GM23338 (cell line): Measurements from ENCODE around the gene TCEAL3. TPM values are rescaled to one million over a fixed set of nuclear protein-coding genes. Genes with fewer than 3 reads are reported as not detected.

Source experiments
- ATAC-seq: fragments of 200-7000 bp; cut with Tn5 transposase; 3 replicates; pipeline ENCODE4 v1.9.1; 2020
- DNase-seq: peaks from one replicate; pipeline ENCODE4 v3.0.0-alpha.2; 2015; ENCODE audit warnings: low spot score
- H2AFZ ChIP-seq: fragments of 200-600 bp; sonication (generic); 2 replicates; pipeline ENCODE4 v1.8.0; 2016; ENCODE audit warnings: antibody characterized with exemption, mild to moderate bottlenecking, moderate library complexity
- H3F3A ChIP-seq: fragments of 200-600 bp; sonication (generic); replicated peaks from 2 replicates; pipeline ENCODE4 v1.8.0; 2017; ENCODE audit warnings: antibody characterized with exemption, mixed run types, low read depth
- H3K27ac ChIP-seq: fragments of 200-600 bp; sonication (generic); 2 replicates; pipeline ENCODE4 v1.6.1; 2016; ENCODE audit warnings: low read depth
- H3K27me3 ChIP-seq: fragments of 200-600 bp; sonication (generic); 2 replicates; pipeline ENCODE4 v1.8.0; 2016; ENCODE audit warnings: mild to moderate bottlenecking, mixed run types, moderate library complexity; ENCODE audit not compliant: insufficient read depth
- H3K36me3 ChIP-seq: fragments of 200-600 bp; sonication (generic); 2 replicates; pipeline ENCODE4 v1.8.0; 2016; ENCODE audit warnings: mild to moderate bottlenecking; ENCODE audit not compliant: insufficient read depth
- H3K4me1 ChIP-seq: fragments of 200-600 bp; sonication (generic); 2 replicates; pipeline ENCODE4 v1.8.0; 2016; ENCODE audit warnings: mild to moderate bottlenecking, moderate library complexity; ENCODE audit not compliant: insufficient read depth
- H3K4me2 ChIP-seq: fragments of 200-600 bp; sonication (generic); 2 replicates; pipeline ENCODE4 v1.7.1; 2017; ENCODE audit warnings: mixed run types
- H3K4me3 ChIP-seq: fragments of 200-600 bp; sonication (generic); 2 replicates; pipeline ENCODE4 v1.6.1; 2016; ENCODE audit warnings: mixed run types
- H3K79me2 ChIP-seq: fragments of 200-600 bp; sonication (generic); replicated peaks from 2 replicates; pipeline ENCODE4 v1.8.0; 2017; ENCODE audit warnings: mild to moderate bottlenecking; ENCODE audit not compliant: insufficient read depth
- H3K9me2 ChIP-seq: fragments of 200-600 bp; sonication (generic); 2 replicates; pipeline ENCODE4 v1.8.0; 2017; ENCODE audit not compliant: insufficient read depth
- H4K20me1 ChIP-seq: fragments of 200-600 bp; sonication (generic); replicated peaks from 2 replicates; pipeline ENCODE4 v1.8.0; 2017; ENCODE audit warnings: mild to moderate bottlenecking; ENCODE audit not compliant: insufficient read depth
- H3K27ac Mint-ChIP-seq: 2 replicates; pipeline ENCODE4 v1.8.0; 2020; ENCODE audit warnings: inconsistent platforms, mild to moderate bottlenecking, moderate library complexity, mixed read lengths
- H3K27me3 Mint-ChIP-seq: 3 replicates; pipeline ENCODE4 v1.8.0; 2022; ENCODE audit warnings: low read depth, mild to moderate bottlenecking, moderate library complexity, mixed read lengths, inconsistent platforms; ENCODE audit not compliant: insufficient read depth, poor library complexity
- H3K36me3 Mint-ChIP-seq: 3 replicates; pipeline ENCODE4 v1.8.0; 2021; ENCODE audit warnings: low read depth, mild to moderate bottlenecking, inconsistent platforms, moderate library complexity, mixed read lengths
- H3K4me1 Mint-ChIP-seq: 3 replicates; pipeline ENCODE4 v1.8.0; 2020; ENCODE audit warnings: mild to moderate bottlenecking, inconsistent platforms, mixed read lengths
- H3K4me3 Mint-ChIP-seq: 3 replicates; pipeline ENCODE4 v1.8.0; 2021; ENCODE audit warnings: moderate library complexity, mild to moderate bottlenecking, inconsistent platforms, mixed read lengths
- H3K9me3 Mint-ChIP-seq: 3 replicates; pipeline ENCODE4 v1.8.0; 2020; ENCODE audit warnings: moderate library complexity, mild to moderate bottlenecking, inconsistent platforms, mixed read lengths
- CREB1 ChIP-seq: fragments of 250-450 bp; sonication (Bioruptor Pico); IDR thresholded peaks from 2 replicates; pipeline ENCODE4 v1.5.0; 2020; ENCODE audit warnings: low read depth, mild to moderate bottlenecking, moderate library complexity
- CTCF ChIP-seq, 2 experiments: fragments of 200-600 bp in 1 of 2; sonication (generic) in 1 of 2; conservative IDR thresholded peaks; 2 replicates each; pipeline versions ENCODE4 v1.5.1 to v1.6.1; 2016 to 2017; ENCODE audit warnings: antibody characterized with exemption in 2 of 2, low read depth in 2 of 2, mild to moderate bottlenecking in 2 of 2, moderate library complexity in 1 of 2
- ETS1 ChIP-seq: IDR thresholded peaks from 2 replicates; pipeline ENCODE4 v1.6.1; 2016; ENCODE audit warnings: antibody characterized with exemption
- EZH2 ChIP-seq: fragments of 200-600 bp; sonication (generic); IDR thresholded peaks from one replicate; pipeline ENCODE4 v1.8.0; 2017; ENCODE audit warnings: antibody characterized with exemption, mild to moderate bottlenecking, low read depth; ENCODE audit not compliant: unreplicated experiment
- EZH2phosphoT487 ChIP-seq: fragments of 200-600 bp; sonication (generic); IDR thresholded peaks from one replicate; pipeline ENCODE4 v1.8.1; 2018; ENCODE audit warnings: antibody characterized with exemption; ENCODE audit not compliant: unreplicated experiment
- JUNB ChIP-seq: IDR thresholded peaks from one replicate; pipeline ENCODE4 v1.6.1; 2016; ENCODE audit warnings: antibody characterized with exemption; ENCODE audit not compliant: unreplicated experiment
- NANOG ChIP-seq: IDR thresholded peaks from 2 replicates; pipeline ENCODE4 v1.6.1; 2016; ENCODE audit warnings: antibody characterized with exemption, borderline replicate concordance
- POLR2AphosphoS5 ChIP-seq: IDR thresholded peaks from 2 replicates; pipeline ENCODE4 v1.6.1; 2016; ENCODE audit warnings: antibody characterized with exemption, low read depth
- STAT1 ChIP-seq: IDR thresholded peaks from one replicate; pipeline ENCODE4 v1.6.1; 2016; ENCODE audit warnings: antibody characterized with exemption; ENCODE audit not compliant: unreplicated experiment
- ZNF331 ChIP-seq: fragments of 250-450 bp; sonication (Bioruptor Pico); IDR thresholded peaks from 2 replicates; pipeline ENCODE4 v1.5.0; 2020; ENCODE audit warnings: low read depth, mild to moderate bottlenecking, moderate library complexity
- ZNF462 ChIP-seq: fragments of 250-450 bp; sonication (Bioruptor Pico); IDR thresholded peaks from 2 replicates; pipeline ENCODE4 v1.5.0; 2020; ENCODE audit warnings: mild to moderate bottlenecking, moderate library complexity
- polyA plus RNA-seq: library from polyadenylated mRNA; unstranded; fragments of >200 nt; fragmentation: Nextera tagmentation; extraction: Ambion mirVana; gene quantifications from 2 replicates; pipeline ENCODE4 v1.2.1, GENCODE V29; 2016
- total RNA-seq: library from RNA; depleted of rRNA; stranded (reverse); fragments of >200 nt; shearing (Covaris generic); gene quantifications from 2 replicates; pipeline ENCODE4 v1.2.3, GENCODE V29; 2014

TCEAL3 gene
- total and polyA plus RNA-seq, 2 experiments from 2014 or later: 5.2 to 31.1 TPM

- TF ChIP-seq ZNF331 (CRISPR knock-in tag): no peak
- no peak for TF ChIP-seq JUNB
- TF ChIP-seq EZH2phosphoT487: no peak
- TF ChIP-seq ETS1: no peak
- TF ChIP-seq CREB1: no peak
- TF ChIP-seq NANOG: no peak
- TF ChIP-seq CTCF (conservative IDR thresholded peaks at IDR 0.05; ENCODE audit: low read depth in 2 of 2): no peak
- TF ChIP-seq EZH2: no peak
- no peak for TF ChIP-seq POLR2AphosphoS5
Observed at GRCh38 chrX:103630171-103630511, 22.4 kb downstream of the TCEAL3 start (continued).

- no peaks in the 10 kb centered on the region for H3K79me2 ChIP-seq
- H3K4me1 Mint-ChIP-seq: peaks cover 8% of the 10 kb centered on the region; the same call in 2 of the 3 replicates
- DNase-seq (no peak), ATAC-seq (no peak)
- no peaks in the 10 kb centered on the region; the same call in 2 of the 3 replicates for H3K36me3 Mint-ChIP-seq
- H3K27ac ChIP-seq: no peak overlapping the region
- H3K4me1 ChIP-seq: peaks cover 4% of the 10 kb centered on the region; the same call in 1 of the 2 replicates
- no peaks in the 10 kb centered on the region for H3F3A ChIP-seq
- no peaks in the 10 kb centered on the region for H4K20me1 ChIP-seq
- H3K4me3 ChIP-seq: no peak overlapping the region
- H3K27ac Mint-ChIP-seq: no peak overlapping the region
- TF ChIP-seq ZNF331 (CRISPR knock-in tag) (no peak), CREB1 (no peak), CTCF (conservative IDR thresholded peaks at IDR 0.05; ENCODE audit: low read depth in 2 of 2) (no peak), EZH2phosphoT487 (no peak), STAT1 (no peak), ZNF462 (no peak), EZH2 (no peak)
- no peaks in the 10 kb centered on the region for H3K9me3 Mint-ChIP-seq
- H2AFZ ChIP-seq: no peak overlapping the region
- no peaks in the 10 kb centered on the region for H3K9me2 ChIP-seq
- no peak overlapping the region for H3K4me2 ChIP-seq
- peaks cover 7% of the 10 kb centered on the region for H3K27me3 Mint-ChIP-seq
- H3K36me3 ChIP-seq: no peaks in the 10 kb centered on the region
- no peaks in the 10 kb centered on the region for H3K27me3 ChIP-seq
- H3K4me3 Mint-ChIP-seq: no peak overlapping the region
Observed at GRCh38 chrX:103631145-103631544, 23.4 kb downstream of the TCEAL3 start.
